K562 (cell line): Measurements from ENCODE around the gene PLK1. TPM values are rescaled to one million over a fixed set of nuclear protein-coding genes. Genes with fewer than 3 reads are reported as not detected.

Experiments
- DLX4 ChIP-seq: fragments of 250-450 bp; sonication (Bioruptor Pico); IDR thresholded peaks from 2 replicates; pipeline ENCODE4 v1.6.1; 2021; ENCODE audit warnings: mild to moderate bottlenecking
- EP400 ChIP-seq: fragments of 450-650 bp; IDR thresholded peaks from 2 replicates; pipeline ENCODE4 v1.6.1; 2017; ENCODE audit warnings: antibody characterized with exemption, mild to moderate bottlenecking, moderate library complexity
- KDM1A ChIP-seq, 2 experiments: fragments of 450-650 bp; IDR thresholded peaks; 2 replicates each; pipeline ENCODE4 v1.6.1; 2016; ENCODE audit warnings: mild to moderate bottlenecking in 2 of 2
- MAX ChIP-seq: sonication (generic); formaldehyde crosslinking; IDR thresholded peaks from 2 replicates; pipeline ENCODE4 v1.9.0; 2022; ENCODE audit warnings: mild to moderate bottlenecking, missing genetic modification reagents
- MED1 ChIP-seq: sonication (generic); formaldehyde crosslinking; IDR thresholded peaks from 2 replicates; pipeline ENCODE4 v1.8.1; 2023; ENCODE audit warnings: missing genetic modification reagents, borderline replicate concordance
- NFE2 ChIP-seq: IDR thresholded peaks from 2 replicates; pipeline ENCODE4 v1.6.1; 2014; ENCODE audit warnings: antibody characterized with exemption, low read depth
- POU5F1 ChIP-seq: fragments of 150-350 bp; IDR thresholded peaks from 2 replicates; pipeline ENCODE4 v1.6.1; 2014; ENCODE audit warnings: borderline replicate concordance, low read length, low read depth, mild to moderate bottlenecking; ENCODE audit not compliant: partially characterized antibody
- RBM39 ChIP-seq: fragments of 200-400 bp; formaldehyde crosslinking; optimal IDR thresholded peaks from 2 replicates; pipeline ENCODE3; 2018; ENCODE audit warnings: low read depth, low read length
- STAT6 ChIP-seq: sonication (generic); formaldehyde crosslinking; IDR thresholded peaks from 2 replicates; pipeline ENCODE4 v1.8.1; 2023; ENCODE audit warnings: mild to moderate bottlenecking, missing genetic modification reagents
- TAF15 ChIP-seq: fragments of 200-400 bp; formaldehyde crosslinking; IDR thresholded peaks from 2 replicates; pipeline ENCODE4 v1.6.1; 2017; ENCODE audit warnings: mild to moderate bottlenecking, low read depth, low read length, moderate library complexity
- TAL1 ChIP-seq: fragments of 450-650 bp; IDR thresholded peaks from 2 replicates; pipeline ENCODE4 v1.6.1; 2016; ENCODE audit warnings: mild to moderate bottlenecking
- TFAP4 ChIP-seq: sonication (generic); formaldehyde crosslinking; IDR thresholded peaks from 2 replicates; pipeline ENCODE4 v1.8.0; 2022; ENCODE audit warnings: missing genetic modification reagents, mild to moderate bottlenecking, moderate library complexity, borderline replicate concordance
- ZFP1 ChIP-seq: fragments of 450-650 bp; formaldehyde crosslinking; IDR thresholded peaks from 2 replicates; pipeline ENCODE4 v1.4.0; 2020; ENCODE audit warnings: mild to moderate bottlenecking, mixed read lengths
- ZKSCAN3 ChIP-seq: fragments of 250-450 bp; sonication (Bioruptor Pico); IDR thresholded peaks from 2 replicates; pipeline ENCODE4 v1.4.0; 2020
- ZNF174 ChIP-seq: fragments of 250-450 bp; sonication (Bioruptor Pico); IDR thresholded peaks from 2 replicates; pipeline ENCODE4 v1.4.0; 2020; ENCODE audit warnings: mild to moderate bottlenecking
- ZNF23 ChIP-seq: fragments of 250-450 bp; sonication (Bioruptor Pico); IDR thresholded peaks from 2 replicates; pipeline ENCODE4 v1.4.0; 2020; ENCODE audit warnings: mild to moderate bottlenecking
- ZNF785 ChIP-seq: fragments of 250-450 bp; sonication (Bioruptor Pico); IDR thresholded peaks from 2 replicates; pipeline ENCODE4 v1.4.0; 2020; ENCODE audit warnings: mild to moderate bottlenecking
- polyA plus RNA-seq, 8 experiments: library from polyadenylated mRNA; depleted of rRNA in 4 of 8; stranded (reverse) in 5 of 8; unstranded in 3 of 8; fragments of >200 nt; fragmentation: Nextera tagmentation in 2 of 8; fragmentation: Illumina TruSeq in 1 of 8; extraction: Ambion mirVana in 2 of 8; extraction: Trizol in 1 of 8; gene quantifications; 2 replicates each; pipeline versions ENCODE4 v1.2.1 to v1.2.3, GENCODE V29; 2011 to 2014; ENCODE audit warnings: inconsistent platforms in 1 of 8, missing spikeins in 1 of 8
- total RNA-seq, 7 experiments: library from RNA; depleted of rRNA in 6 of 7; stranded (reverse); fragments of >200 nt in 6 of 7; fragmentation: Illumina TruSeq in 2 of 7; extraction: Trizol in 2 of 7; gene quantifications; 2 replicates each; pipeline versions ENCODE4 v1.2.1 to v1.2.3, GENCODE V29; 2011 to 2021; ENCODE audit warnings: low replicate concordance in 1 of 7

PLK1 gene
- total and polyA plus RNA-seq, 9 of the 15 experiments (the other 6 are each of a cell fraction or from before 2014, with no cell fraction given) = 13.6 to 212 (median 45.5) TPM

GRCh38 chr16:23678430-23679273, at the start of gene PLK1 (continued):
- TF ChIP-seq STAT6 (CRISPR knock-in tag) = no peak; the same call in 1 of the 2 replicates
- TF ChIP-seq TAF15 = no peak
- no peak for TF ChIP-seq TAL1
- peak; percentile 98 for TF ChIP-seq EP400
- TF ChIP-seq NFE2 = no peak; the same call in 1 of the 2 replicates
- TF ChIP-seq MED1 = no peak
- TF ChIP-seq ZKSCAN3 = peak; percentile 47; the same call in 1 of the 2 replicates
- no peak for TF ChIP-seq RBM39
- no peak for TF ChIP-seq POU5F1
- no peak for TF ChIP-seq ZNF23 (CRISPR knock-in tag)
- no peak for TF ChIP-seq ZNF785 (CRISPR knock-in tag)
- no peak for TF ChIP-seq ZFP1 (CRISPR knock-in tag)
- TF ChIP-seq MAX (CRISPR knock-in tag) = peak; percentile 96
- TF ChIP-seq TFAP4 (CRISPR knock-in tag) = peak; percentile 90
- TF ChIP-seq KDM1A (IDR thresholded peaks at IDR 0.05) = no peak
- TF ChIP-seq ZNF174 (CRISPR knock-in tag) = no peak
- TF ChIP-seq DLX4 (CRISPR knock-in tag) = no peak
